ENCODE data around the gene CDON. TPM values are rescaled to one million over a fixed set of nuclear protein-coding genes. Genes with fewer than 3 reads are reported as not detected.

Gene CDON
- total and polyA plus RNA-seq, 2 donors (not counting 3 experiments of a cell fraction or from before 2014, with no cell fraction given) = 1.6 to 3.8 TPM

DNA sequence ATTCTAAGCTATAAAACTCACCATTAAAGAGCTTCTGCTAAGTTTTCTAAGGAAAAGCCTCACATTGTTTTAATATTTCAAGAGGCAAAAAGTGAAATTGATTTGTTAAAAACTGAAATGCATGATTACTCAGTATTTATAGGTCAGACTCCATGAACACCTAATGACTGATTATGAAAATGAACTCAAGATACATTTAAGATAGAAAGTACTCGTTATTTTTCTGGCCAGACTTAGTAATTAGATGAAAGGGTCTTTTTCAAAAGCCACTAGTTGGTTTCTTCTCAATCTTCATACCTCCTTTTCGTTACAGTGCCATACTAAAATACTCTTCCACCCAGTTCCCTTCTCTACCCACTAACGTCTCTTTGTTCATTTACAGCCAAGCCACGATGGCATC, 60.5 kb downstream of the CDON start:
- Histone ChIP-seq H2AFZ (ENCODE audit: low read depth, low read length) (no peak overlapping the region), H3K36me3 (ENCODE audit: control insufficient read depth in 2 of 2, extremely low read depth in 1 of 2, insufficient read depth in 2 of 2, low read length in 2 of 2) (no peaks in the 10 kb centered on the region), H3K79me2 (ENCODE audit: control insufficient read depth, insufficient read depth, low read length) (no peaks in the 10 kb centered on the region), H4K20me1 (replicated peaks; ENCODE audit: control insufficient read depth, extremely low read depth, insufficient read depth, low read length) (no peaks in the 10 kb centered on the region), H3K4me2 (ENCODE audit: insufficient read depth, low read length) (no peak overlapping the region), H3K27me3 (ENCODE audit: control insufficient read depth in 2 of 2, insufficient read depth in 2 of 2, low read length in 2 of 2) (no peaks in the 10 kb centered on the region), H3K9me3 (replicated peaks; ENCODE audit: control insufficient read depth, insufficient read depth, low read length) (no peaks in the 10 kb centered on the region), H3K4me3 (replicated peaks in 1 of 3; ENCODE audit: insufficient read depth in 1 of 3, low read depth in 1 of 3, low read length in 3 of 3) (no peak overlapping the region), H3K9me1 (replicated peaks; ENCODE audit: control insufficient read depth, extremely low read depth, insufficient read depth, low read length) (no peaks in the 10 kb centered on the region), H3K27ac (ENCODE audit: insufficient read depth, low read depth, low read length) (no peak overlapping the region), H3K4me1 (ENCODE audit: control insufficient read depth, extremely low read depth, insufficient read depth, low read length) (no peaks in the 10 kb centered on the region), H3K9ac (replicated peaks; ENCODE audit: extremely low read depth, insufficient read depth, low read length) (no peak overlapping the region)
- dilution Hi-C loops (cut with MboI; ENCODE audit: extremely low pct_ligation_motif_present, low sequenced_read_pairs) = no loop called here
- no TSS peak for BruUV-seq (replicated peaks)
- POLR2A ChIA-PET = no interaction called here
- no peak for TF ChIP-seq JUN (IDR thresholded peaks at IDR 0.05; ENCODE audit: borderline replicate concordance, insufficient read depth, insufficient read length, low read depth)
- TF ChIP-seq POLR2AphosphoS5 (IDR thresholded peaks at IDR 0.05; ENCODE audit: insufficient read depth, low read depth, low read length) = no peak
- TF ChIP-seq EZH2 (IDR thresholded peaks at IDR 0.05; ENCODE audit: borderline replicate concordance, low read depth, low read length, severe bottlenecking) = no peak
- TF ChIP-seq, protein P1, sequence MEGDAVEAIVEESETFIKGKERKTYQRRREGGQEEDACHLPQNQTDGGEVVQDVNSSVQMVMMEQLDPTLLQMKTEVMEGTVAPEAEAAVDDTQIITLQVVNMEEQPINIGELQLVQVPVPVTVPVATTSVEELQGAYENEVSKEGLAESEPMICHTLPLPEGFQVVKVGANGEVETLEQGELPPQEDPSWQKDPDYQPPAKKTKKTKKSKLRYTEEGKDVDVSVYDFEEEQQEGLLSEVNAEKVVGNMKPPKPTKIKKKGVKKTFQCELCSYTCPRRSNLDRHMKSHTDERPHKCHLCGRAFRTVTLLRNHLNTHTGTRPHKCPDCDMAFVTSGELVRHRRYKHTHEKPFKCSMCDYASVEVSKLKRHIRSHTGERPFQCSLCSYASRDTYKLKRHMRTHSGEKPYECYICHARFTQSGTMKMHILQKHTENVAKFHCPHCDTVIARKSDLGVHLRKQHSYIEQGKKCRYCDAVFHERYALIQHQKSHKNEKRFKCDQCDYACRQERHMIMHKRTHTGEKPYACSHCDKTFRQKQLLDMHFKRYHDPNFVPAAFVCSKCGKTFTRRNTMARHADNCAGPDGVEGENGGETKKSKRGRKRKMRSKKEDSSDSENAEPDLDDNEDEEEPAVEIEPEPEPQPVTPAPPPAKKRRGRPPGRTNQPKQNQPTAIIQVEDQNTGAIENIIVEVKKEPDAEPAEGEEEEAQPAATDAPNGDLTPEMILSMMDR (IDR thresholded peaks at IDR 0.05; ENCODE audit: extremely low read depth in 1 of 2, insufficient read depth in 1 of 2, low read depth in 1 of 2, low read length in 2 of 2) = no peak
- no peak for TF ChIP-seq GATA2 (IDR thresholded peaks at IDR 0.05; ENCODE audit: insufficient read depth, insufficient read length, low read depth, low read length)
- intact Hi-C loops (cut with micrococcal nuclease) = no loop called here
- no peak for DNase-seq (ENCODE audit: low read depth, low spot score)
- CTCF ChIA-PET = no interaction called here
- FAIRE-seq = no peak
